ENCODE measurements around the gene TALDO1.

TALDO1 gene

DNA sequence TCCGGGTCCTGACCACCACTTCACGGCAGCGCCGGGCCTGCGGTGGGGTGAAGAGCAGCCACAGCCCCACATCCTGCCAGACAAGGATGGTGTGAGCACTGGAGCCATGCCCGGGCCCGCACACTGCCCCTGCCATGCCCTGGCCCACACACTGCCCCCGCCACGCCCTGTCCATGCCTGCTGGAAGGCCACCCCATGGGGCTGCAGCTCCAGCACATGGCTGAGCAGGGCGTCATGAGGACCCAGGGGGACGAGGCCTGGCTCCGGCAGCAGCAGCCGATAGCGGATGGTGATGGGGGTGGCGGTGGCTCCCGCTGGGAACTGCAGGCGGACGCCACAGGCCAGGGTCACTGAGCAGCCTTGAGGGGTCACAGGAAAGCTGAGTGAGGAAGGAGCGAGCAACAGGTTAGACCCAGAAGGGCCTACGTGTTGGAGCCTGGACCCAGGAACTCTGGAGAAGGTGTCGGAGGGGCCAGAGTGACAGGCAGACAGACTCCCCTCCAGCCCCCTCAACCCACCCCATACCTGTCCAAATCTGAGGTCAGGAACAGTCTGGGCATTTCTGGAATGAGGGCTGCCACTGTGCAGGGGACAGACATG is 54.9 kb downstream of the TALDO1 start:
- no peak for DNase-seq

DNA sequence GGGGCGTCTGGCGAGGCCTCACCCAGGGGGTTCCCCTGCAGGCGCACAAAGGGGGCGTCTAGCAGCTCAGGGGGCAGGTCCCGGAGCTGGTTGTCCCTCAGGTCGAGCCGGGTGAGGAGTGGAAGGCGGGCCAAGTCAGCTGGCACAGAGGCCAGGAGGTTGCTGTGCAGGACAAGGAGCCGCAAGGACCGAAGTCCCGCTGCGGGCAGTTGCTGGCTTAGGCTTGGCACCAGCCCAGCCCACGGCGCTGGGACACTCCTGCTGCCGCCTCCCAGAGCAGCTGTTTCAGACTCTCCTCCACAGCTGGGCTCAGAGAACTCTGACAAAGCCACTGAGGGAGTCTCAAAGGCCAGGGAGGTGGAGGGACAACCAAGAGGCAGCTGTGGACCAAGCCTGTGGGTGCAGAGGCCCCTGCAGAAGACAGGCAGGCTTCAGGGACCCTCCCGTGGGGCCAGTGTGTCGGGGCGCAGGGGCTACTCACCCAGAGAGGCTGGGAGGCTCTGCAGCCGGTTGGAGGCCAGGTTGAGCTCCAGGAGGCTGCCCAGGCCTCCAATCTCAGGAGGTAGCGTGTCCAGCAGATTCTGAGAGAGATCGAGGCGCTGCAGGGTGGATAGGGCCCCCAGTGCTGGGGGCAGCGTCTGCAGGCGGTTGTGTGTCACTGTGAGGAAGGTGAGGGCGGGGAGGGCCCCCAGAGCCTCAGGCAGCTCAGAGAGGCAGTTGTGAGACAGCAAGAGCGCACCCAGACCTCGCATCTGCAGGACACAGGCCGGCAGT is 55.6 kb downstream of the TALDO1 start:
- DNase-seq = no peak

DNA sequence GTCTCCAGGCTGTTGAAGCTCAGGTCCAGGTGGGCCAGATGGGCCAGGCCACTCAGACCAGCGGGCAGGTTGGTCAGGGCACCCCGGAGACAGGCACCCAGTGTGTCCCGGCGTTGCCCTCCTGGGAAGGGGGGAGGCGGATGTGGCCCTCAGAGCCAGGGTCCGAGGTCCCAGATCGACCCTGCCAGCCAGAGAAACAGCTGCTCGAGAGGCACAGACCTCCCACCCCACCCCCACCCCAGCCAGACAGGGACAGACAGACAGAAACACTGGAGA is 56.1 kb downstream of the TALDO1 start:
- no peak for DNase-seq

DNA sequence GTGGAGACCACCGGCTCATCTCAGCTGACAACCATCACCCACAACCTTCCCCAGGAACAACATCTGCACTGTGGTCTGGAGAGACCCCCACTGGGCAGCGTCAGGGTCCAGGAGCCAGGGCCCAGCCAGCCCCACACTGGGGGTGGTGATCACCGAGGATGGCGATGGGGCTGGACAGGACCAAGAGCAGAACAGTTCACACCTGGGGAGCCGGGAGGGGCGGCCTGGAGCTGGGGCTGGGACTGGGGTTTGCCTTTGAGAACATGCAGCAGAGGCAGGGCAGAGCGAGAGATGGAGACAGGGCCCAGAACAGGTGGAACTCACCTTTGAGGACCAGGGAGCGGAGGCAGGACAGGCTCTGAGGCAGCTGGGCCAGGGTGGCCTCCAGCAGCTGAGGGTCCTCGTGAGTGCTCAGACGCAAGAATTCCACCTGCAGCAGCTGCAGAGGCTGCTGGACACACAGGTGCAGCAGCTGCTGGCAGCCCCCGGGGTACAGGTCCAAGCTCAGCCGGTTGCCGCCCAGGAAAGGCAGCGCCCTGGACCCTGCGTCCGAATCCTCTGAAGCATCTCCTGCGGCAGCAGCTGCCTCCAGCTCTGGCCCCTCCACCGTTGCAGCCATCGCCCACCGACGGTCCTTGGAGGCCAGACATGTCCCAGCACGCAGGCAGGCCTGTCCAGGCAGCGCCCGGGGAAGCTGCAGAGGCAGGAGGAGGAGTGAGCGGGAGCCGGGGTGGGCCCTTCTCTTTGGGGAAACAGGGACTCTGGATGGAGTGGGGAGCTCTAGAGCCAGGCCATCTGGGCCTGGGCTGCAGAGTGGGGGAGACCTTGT is 56.7 kb downstream of the TALDO1 start:
- no peak for DNase-seq

DNA sequence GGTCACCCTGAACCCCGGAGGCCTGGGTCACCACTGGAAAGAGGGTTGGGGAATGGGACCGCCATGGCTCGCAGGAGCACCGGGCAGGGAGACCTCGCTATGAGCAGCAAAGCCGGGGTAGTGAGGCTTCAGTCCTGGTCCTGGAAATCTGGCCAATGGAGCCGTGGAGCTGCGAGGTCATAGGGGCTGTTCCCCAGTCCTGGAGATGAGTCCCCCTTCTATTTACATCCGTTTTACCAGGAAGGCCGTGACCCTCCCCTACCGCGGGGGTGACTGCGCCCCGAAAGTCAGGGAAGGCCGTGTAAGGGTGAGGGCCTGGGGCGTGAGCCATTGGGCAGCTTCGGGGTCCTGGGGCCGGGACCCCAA is 57.3 kb downstream of the TALDO1 start:
- DNase-seq = no peak

DNA sequence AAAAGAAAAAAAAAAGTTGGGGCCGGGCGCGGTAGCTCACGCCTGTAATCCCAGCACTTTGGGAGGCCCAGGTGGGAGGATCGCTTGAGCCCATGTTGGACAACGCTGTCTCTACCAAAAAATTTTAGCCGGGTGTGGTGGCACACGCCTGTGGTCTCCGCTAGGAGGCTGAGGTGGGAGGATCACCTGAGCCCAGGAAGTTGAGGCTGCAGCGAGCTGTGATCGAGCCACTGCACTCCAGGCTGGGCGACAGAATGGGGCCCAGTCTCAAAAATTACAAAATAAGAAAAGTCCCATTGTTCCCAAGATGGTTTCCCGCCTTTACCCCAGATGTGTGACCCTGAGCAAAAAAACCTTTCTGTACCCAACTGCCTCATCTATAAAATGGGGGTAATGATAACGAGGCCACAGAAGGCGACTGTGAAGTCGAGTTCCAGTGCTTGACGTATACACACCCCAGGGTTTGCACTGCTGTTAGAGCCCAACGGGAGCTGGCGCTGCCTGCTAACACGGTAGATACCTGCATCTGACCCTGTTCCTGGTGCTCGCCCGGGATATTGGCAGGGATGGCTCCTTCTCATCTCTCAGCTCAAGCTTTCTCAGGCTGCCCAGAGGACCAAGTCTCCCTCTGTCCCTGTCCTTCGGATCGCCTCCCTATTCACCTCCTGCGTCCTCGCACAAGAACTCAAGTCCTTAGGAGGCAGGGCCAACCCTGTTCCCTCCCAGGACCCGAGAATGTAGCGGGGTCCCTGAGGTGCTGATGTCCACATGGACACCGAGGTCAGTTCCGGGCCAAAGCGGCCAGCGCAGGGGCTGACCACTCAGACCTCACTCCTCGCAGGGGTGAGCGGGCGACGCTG is 61.4 kb downstream of the TALDO1 start:
- no peak for DNase-seq

DNA sequence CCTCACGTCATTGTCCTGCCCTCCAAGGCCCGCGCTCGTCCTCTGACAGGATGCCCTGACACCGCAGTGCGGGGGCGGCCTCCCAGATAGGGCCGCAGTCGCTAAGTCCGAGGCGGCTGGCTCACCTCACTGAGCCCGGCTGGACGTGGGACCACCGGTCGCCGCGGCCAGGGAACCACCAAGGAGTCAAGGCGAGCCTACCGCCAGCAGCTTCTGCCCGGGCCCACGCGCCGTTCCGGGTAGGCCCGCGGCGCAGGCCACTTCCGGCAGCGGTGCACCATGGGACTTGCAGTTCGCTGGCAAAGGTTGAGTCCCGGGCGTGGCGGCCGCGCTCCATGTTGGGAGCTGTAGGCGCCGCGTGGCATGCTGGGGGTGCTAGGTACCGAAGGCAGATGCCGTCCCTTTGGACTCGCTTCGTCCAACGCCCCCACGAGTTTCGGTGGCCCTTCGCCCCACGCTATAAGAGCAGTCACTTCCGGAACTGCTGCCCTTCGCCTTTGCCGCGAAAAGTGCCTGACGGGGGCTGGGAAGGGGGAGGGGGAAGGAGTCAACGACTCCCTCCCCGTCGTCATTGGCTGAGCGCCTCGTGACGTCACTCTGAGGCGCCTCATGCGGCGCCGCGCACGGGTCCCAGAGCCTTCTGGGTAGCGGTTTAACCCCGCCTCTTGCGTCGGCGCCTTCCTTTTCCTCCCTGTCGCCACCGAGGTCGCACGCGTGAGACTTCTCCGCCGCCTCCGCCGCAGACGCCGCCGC is 62.2 kb downstream of the TALDO1 start, which contains the start of gene RPLP2:
RPLP2 (plus strand) TSS at position 681 of the 753 bp plus-strand sequence. CDS start 268 bp downstream, outside the sequence.
- peak; percentile 89 for DNase-seq

DNA sequence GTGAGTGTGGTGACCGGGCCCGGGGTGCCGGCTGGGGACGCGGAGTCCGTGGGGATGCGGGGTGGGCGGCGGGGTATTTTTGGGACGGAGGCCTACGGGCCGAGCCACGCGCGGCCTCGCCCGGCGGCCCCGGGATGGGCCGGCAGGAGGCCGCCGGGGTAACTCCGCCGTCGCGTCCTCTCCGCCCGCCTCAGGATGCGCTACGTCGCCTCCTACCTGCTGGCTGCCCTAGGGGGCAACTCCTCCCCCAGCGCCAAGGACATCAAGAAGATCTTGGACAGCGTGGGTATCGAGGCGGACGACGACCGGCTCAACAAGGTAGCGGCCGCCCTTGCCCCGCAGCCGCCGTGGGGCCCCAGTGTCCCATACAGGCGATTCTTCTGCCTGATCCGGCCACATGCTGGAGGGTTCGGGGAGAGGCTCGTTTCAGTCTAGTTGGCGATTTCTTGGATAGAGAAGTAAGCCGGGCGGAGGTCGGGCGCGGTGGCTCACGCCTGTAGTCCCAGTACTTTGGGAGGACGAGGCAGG is 62.8 kb downstream of the TALDO1 start:
- DNase-seq = no peak

DNA sequence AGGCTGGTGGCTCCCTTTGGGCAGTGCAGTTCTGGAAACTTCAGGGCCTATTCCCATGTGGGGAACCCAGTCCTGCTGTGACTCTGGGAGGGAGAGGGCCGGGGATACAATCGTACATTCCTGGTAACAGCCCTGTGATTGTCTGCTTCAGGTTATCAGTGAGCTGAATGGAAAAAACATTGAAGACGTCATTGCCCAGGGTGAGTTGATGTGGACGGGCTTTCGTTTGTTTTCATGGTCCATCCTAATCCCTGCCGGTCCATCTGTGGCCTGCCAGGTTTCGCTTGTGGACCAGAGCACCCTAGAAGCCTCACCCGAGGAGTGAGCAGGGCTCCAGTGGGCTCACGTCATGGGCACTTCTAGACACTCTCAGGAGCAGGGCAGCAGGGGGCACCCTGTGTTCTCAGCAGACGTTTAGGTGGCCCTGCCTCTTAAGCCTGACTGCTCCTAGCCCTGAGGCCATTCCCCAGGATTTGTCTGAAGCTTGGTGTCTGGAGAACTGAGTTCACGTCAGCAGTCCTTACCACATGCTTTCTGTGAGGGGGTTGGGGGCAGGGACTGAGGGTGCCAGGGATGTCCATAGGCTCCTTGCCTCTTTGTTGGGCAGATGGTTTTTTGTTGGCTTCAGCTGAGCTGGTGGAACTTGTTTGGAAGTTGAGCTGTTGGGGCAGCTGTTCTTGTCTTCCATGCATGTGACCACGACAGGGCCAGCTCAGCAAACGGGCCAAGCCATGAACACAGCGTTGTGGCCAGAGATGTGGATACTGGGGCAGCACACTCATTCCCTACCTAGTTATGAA is 64.4 kb downstream of the TALDO1 start:
- no peak for DNase-seq

DNA sequence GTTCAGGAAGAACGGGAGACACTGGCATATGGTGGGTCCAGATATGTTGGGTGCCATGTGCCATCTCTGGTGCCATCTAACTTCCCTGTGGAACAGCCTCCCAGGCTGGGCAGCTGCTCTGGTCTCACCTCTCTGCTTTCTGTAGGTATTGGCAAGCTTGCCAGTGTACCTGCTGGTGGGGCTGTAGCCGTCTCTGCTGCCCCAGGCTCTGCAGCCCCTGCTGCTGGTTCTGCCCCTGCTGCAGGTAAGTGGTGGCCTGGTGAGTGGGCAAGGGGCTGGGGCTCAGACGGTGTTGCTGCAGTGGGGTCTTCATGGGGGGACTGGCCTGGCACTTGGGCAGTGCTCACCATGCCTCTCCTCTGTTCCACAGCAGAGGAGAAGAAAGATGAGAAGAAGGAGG is 65.1 kb downstream of the TALDO1 start:
- DNase-seq = no peak

DNA sequence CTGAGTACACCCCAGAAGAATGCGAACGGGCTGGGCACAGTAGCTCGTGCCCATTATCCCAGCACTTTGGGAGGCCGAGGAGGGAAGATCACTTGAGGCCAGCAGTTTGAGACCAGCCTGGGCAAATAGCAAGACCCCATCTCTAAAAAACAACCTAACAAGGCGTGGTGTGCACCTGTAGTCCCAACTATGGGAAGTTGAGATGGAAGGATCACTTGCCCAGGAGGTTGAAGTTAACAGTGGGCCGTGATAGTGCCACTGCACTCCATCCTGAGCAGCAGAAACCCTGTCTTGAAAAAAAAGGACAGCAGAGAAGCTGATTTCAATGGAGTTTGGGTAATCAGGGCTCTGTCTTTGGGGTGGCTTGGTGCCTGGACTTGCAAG is 65.8 kb downstream of the TALDO1 start:
- DNase-seq = no peak

DNA sequence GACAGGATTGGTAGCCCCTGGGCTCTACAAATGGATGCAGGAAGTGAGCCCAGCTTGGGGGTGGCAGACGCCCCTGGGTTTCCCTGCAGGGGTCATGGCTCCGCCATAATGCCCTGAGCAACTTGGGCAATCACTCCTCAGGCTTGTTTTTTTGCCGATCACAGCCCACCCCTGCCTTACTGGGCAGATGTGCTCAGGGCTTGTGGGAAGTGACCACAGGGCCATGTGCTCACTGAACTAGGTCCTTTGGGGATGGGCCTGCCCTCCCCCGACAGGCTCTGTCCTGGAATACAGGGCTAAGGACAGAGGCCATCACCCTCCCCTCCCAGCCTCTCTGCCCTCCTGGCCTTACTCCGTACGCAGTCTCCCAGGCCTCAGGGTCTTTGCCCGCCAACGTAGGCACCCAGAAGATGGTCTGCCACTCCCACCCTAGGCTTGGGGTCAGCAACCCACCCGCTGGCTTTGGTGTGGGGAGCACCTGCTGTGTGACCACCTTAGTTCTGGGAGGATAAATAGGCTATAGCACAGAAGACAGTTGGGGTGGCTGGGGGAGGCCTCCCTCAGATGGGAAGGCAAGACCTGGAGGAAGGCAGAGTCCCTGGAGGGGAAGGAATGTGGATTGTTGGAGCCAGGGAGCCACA is 66.3 kb downstream of the TALDO1 start:
- no peak for DNase-seq
